NCI-H2227 (cell line): ENCODE measurements around the gene COPS9.
A peak's percentile ranks its signal among the peaks of the same experiment; 100 is the strongest.

Experiments
- DNase-seq: peaks from one replicate; lab custom pipeline; 2025; ENCODE audit not compliant: unreplicated experiment; lab: John Stamatoyannopoulos, UW

Gene COPS9

GRCh38 chr2:240151477-240152031 is 15.4 kb upstream of the COPS9 start:
- DNase-seq, result no peak

- peak; percentile 38 for DNase-seq
These were observed 14.1 kb upstream of the COPS9 start for GRCh38 chr2:240149943-240150784.

DNA sequence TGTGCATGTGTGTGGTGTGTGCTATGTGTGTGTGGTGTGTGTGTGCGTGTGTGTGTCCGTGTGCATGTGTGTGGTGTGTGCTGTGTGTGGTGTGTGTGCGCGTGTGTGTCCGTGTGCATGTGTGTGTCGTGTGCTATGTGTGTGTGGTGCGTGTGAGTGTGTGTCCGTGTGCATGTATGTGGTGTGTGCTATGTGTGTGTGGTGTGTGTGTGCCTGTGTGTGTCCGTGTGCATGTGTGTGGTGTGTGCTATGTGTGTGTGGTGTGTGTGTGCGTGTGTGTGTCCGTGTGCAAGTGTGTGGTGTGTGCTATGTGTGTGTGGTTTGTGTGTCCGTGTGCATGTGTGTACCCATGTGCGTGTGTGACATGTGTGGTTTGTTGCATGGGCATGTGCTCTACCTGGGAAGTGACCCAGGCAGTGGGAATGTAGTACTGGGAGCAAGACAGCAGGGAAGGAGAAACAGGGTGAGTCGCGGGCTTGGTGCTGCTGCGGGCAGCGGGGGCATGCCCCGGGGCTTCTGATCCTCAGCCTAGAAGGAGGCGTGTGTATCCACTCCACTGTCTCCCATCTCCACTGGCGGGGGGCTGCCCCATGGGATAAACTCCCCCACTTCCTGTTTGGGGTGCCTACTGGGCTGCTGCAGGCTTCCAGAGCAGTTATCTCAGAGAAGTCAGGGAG is 11.9 kb upstream of the COPS9 start:
- DNase-seq, result no peak

- DNase-seq, result no peak
These were observed 11.3 kb upstream of the COPS9 start for GRCh38 chr2:240147382-240147781.

GRCh38 chr2:240146627-240147278 is 10.6 kb upstream of the COPS9 start:
- DNase-seq, result no peak

GRCh38 chr2:240146141-240146561 is 10.0 kb upstream of the COPS9 start:
- no peak for DNase-seq

GRCh38 chr2:240145461-240145860 is 9.4 kb upstream of the COPS9 start:
- DNase-seq, result no peak

DNA sequence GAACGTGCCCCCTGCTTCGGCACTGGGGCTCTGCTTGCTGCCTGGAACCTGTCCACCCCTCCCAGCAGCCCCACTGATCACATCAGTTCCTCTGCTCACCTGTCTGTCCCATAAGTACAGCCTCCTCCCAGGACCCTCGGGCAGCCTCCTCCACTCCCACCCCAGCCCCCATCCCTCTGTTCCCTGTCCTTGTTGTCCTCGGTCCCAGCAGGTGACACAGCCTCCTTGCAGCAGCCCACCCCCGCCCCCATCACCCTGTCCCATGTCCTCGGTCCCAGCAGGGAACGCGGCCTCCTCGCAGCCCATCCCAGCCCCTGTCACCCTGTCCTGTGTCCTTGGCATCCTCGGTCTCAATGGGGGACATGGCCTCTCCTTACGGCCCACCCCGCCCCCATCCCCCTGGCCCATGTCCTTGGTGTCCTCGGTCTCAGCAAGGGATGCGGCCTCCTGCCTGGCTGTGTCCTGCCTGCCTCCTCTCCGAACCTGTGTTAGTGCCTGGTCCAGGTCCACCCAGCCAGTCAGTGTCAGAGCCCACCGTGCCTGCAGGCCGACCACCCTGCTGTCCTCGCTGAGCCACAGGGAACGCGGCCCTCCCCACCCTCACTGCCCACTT is 8.7 kb upstream of the COPS9 start:
- no peak for DNase-seq

DNA sequence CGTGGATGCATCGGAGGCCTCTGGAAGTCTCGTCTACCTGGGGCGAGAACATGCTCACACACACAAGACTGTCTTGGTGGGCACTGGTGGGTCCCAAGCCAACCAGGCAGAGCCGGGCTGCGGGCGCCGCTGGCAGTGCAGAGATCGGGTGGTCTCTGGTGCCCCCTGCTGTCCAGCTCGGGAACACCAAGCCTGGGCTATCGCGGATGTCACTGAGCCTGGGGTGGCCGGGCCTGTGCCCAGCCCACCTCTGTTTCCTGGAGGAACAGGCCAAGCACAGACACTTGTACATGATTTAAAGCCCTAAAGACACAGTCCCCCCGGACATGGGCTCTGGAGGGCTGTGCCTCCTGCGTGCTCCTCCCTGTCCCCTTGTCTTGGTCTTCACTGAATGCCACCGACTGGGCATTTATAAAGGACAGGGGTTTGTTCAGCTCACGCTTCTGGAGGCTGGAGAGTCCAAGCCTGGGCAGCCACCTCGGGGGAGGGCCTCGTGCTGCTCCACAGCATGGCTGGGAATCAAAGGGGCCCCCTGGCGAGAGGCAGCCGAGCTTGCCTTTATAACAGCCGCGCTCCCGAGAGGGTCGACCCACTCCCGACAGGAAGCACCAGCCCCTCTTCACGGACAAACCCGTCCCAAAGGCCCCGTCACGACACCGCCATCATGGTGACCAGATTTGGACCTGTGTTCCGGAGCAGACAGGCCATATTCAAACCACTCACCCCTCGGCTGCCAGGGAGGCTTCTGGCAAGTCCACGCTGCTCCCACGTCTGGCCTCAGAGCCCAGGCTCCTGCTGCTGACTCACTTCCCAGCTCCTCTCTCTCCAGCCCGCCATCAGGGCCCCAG is 7.9 kb upstream of the COPS9 start:
- peak; percentile 84 for DNase-seq

- DNase-seq, result no peak
These were observed 7.2 kb upstream of the COPS9 start for GRCh38 chr2:240143276-240143675.

- no peak for DNase-seq
These were observed 6.8 kb upstream of the COPS9 start for GRCh38 chr2:240142859-240143258.

DNA sequence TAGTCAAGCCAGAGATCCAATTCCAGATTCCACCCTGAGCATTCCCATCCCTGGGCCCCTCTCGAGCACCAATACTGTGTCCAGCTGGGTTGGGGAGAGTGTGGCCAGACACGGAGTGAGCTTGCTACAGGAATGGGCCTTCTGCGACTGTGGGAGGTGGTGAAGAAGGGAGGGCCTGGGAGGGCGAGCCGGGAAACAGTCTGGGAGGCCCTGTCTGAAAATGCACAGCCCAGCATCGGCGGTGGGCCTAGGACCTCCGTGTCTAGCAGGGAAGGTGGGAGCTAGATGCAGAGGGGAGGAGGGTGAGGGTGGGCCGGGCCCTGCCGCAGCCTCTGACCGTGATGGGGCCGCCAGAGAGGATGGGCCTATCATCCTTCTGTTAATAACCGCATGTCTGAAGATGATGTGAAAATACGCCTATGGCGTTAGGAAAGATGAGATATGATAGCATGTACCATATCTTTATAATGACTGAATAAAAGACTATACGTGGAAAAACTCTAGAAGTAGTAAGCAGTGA is 6.2 kb upstream of the COPS9 start:
- DNase-seq, result no peak

DNA sequence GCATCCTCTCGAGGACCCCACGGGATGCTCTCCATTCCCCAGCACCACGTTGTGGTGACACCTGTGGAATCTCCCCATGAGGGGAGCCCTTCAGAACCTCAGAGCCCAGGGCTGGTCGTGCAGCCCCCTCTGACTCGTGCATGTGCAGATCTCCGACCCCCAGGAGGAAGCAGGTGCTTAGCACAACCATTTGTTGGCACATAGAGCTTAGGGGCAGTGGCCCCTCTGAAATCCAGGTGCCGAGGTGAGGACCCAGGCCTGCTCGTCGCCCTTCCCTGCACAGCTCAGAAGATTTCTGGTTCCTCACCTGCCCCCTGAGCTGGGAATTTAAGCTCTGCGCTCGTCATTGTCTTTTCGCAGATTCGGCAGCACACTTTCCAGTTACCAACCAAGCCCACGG is 5.6 kb upstream of the COPS9 start:
- no peak for DNase-seq

GRCh38 chr2:240140920-240141319 is 4.8 kb upstream of the COPS9 start:
- DNase-seq, result no peak

- no peak for DNase-seq
These were observed 4.4 kb upstream of the COPS9 start, which contains the start of gene OTOS for GRCh38 chr2:240140511-240140910. Gene OTOS (minus strand): TSS chr2:240140658. CDS start chr2:240140326, 332 bp downstream.

- no peak for DNase-seq
These were observed 3.7 kb upstream of the COPS9 start for GRCh38 chr2:240139666-240140393.

DNA sequence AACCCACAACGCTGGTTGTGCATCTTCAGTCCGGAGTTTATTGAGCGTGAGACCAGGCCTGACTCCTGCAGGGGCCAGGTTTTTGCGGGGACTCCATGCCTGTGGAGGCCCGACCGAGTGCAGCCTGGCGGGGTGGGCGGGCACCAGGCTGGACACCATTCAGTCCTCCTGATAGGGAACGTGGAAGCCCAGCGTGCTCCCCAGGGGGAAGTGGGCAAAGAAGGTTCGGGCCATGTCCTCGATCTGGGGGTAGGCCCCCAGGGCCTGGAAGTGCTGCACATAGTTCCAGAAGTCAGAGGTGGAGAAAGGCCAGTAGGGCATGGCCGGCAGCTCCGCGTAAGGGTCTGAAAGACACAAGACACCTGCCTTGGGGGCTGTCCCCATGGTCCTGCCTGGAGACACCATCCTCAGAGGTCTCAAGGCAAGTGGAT is 2.9 kb upstream of the COPS9 start:
- no peak for DNase-seq

DNA sequence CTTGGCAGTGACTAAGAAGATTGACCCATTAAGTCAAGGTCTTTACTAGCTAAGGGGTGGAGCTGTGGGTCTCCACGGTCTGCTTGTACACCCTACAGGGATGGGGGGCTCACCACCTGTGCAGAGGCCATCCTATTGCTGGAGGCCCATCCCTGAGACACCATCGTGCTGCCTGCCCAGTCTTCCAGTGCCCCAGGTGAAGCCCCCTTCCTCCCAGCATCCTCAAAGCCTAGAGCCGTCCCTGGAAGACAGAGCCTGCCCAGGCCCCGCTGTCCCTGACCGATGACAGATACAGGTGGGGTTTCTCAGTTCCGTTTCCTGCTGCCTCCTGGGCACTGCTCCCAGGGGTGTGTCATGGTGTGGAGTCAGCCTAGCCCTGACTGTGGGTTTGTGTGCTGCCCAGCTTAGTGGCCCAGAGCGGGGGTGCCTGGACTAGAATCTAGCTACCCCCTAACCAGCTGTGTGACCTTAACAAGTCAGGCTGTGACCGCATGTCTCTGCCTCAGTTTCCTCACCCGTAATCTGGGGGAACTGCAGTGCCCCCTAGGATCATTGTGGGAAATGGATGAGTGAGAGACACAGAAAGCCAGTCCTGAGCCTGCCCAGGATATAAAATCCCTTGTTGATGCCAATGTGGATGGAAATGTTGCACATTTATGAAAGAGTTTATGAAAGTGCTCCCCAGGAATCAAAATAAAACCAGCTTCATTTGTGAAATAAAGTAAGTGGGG is 2.3 kb upstream of the COPS9 start:
- DNase-seq, result no peak
